Mammary epithelial cell (primary cell): ENCODE results near the gene FPR1.

Experiments
- EZH2 ChIP-seq: IDR thresholded peaks from 2 replicates; pipeline ENCODE4 v1.6.1; 2012; ENCODE audit warnings: low read length, inconsistent platforms, borderline replicate concordance
- TF ChIP-seq, protein P1 (sequence below), 2 donors: IDR thresholded peaks in 1 of 2; conservative IDR thresholded peaks in 1 of 2; 2 replicates each; pipeline ENCODE4 v1.5.1; 2011 to 2012; ENCODE audit warnings: inconsistent platforms in 2 of 2, low read length in 2 of 2, mild to moderate bottlenecking in 2 of 2, control low read depth in 1 of 2, low read depth in 1 of 2; ENCODE audit not compliant: insufficient read depth in 1 of 2; ENCODE audit errors: extremely low read depth in 1 of 2

DNA sequence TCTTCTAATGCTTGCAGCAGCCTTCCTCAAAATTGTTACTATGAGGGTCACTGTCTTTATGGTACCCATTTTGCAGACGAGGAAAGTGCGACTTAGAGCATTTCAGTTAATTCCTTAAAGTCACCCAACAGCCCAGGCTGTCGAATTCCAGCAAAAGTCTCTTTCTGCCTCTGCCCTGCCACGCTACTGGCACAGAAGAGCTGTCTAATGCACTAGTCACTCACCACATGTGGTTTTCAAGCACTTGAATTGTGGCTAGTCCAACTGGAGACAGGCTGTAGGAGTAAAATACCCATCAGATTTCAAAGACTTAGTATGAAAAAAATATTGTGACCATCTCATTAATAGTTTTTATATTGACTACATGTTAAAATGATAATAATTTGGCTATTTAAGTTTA, 1.7 kb downstream of the FPR1 start:
- TF ChIP-seq, protein P1, sequence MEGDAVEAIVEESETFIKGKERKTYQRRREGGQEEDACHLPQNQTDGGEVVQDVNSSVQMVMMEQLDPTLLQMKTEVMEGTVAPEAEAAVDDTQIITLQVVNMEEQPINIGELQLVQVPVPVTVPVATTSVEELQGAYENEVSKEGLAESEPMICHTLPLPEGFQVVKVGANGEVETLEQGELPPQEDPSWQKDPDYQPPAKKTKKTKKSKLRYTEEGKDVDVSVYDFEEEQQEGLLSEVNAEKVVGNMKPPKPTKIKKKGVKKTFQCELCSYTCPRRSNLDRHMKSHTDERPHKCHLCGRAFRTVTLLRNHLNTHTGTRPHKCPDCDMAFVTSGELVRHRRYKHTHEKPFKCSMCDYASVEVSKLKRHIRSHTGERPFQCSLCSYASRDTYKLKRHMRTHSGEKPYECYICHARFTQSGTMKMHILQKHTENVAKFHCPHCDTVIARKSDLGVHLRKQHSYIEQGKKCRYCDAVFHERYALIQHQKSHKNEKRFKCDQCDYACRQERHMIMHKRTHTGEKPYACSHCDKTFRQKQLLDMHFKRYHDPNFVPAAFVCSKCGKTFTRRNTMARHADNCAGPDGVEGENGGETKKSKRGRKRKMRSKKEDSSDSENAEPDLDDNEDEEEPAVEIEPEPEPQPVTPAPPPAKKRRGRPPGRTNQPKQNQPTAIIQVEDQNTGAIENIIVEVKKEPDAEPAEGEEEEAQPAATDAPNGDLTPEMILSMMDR (conservative IDR thresholded peaks at IDR 0.05 in 1 of 2, IDR thresholded peaks at IDR 0.05 in 1 of 2; ENCODE audit: extremely low read depth in 1 of 2, insufficient read depth in 1 of 2, low read depth in 1 of 2, low read length in 2 of 2): no peak
- no peak for TF ChIP-seq EZH2
